ENCODE measurements around the gene NCAPD2.

GRCh38 chr12:6549684-6550151 lies 55.8 kb downstream of the NCAPD2 start:
- TF ChIP-seq CTCF (IDR thresholded peaks at IDR 0.05) (no peak), EP300 (IDR thresholded peaks at IDR 0.05) (no peak), POLR2A (IDR thresholded peaks at IDR 0.05) (no peak)
